Right lobe of liver (tissue), 6 donors: ENCODE results near the gene CPB2. TPM values are rescaled to one million over a fixed set of nuclear protein-coding genes. Genes with fewer than 3 reads are reported as not detected.
A peak's percentile ranks its signal among the peaks of the same experiment; 100 is the strongest.

ENCODE experiments used
- ATAC-seq, 4 donors: fragments of 200-7000 bp; cut with Tn5 transposase; one replicate each; pipeline ENCODE4 v1.9.1; 2020; ENCODE audit warnings: mild to moderate bottlenecking in 4 of 4, moderate library complexity in 4 of 4
- DNase-seq, 3 donors: peaks; one replicate each; pipeline ENCODE4 v3.0.0-alpha.2; 2020
- H3K27ac ChIP-seq, 3 donors: fragments of 200-600 bp; one replicate each; pipeline ENCODE4 v1.8.0; 2022
- H3K27me3 ChIP-seq, 2 donors: fragments of 200-600 bp; one replicate each; pipeline ENCODE4 v1.8.0; 2022
- H3K36me3 ChIP-seq, 4 donors: fragments of 200-600 bp; sonication (generic) in 1 of 4; one replicate each; pipeline versions ENCODE4 v1.5.1 to v1.8.0; 2017 to 2022; ENCODE audit warnings: control low read depth in 1 of 4
- H3K4me1 ChIP-seq, 4 donors: fragments of 200-600 bp; sonication (generic) in 1 of 4; one replicate each; pipeline versions ENCODE4 v1.5.1 to v1.8.0; 2017 to 2022; ENCODE audit warnings: control low read depth in 1 of 4
- H3K4me3 ChIP-seq, 3 donors: fragments of 200-600 bp; one replicate each; pipeline ENCODE4 v1.8.0; 2022
- H3K9me3 ChIP-seq, 4 donors: fragments of 200-600 bp; sonication (generic) in 1 of 4; one replicate each; pipeline versions ENCODE4 v1.5.1 to v1.8.0; 2017 to 2022; ENCODE audit warnings: control low read depth in 1 of 4
- CTCF ChIP-seq, 4 donors: fragments of 200-600 bp in 3 of 4; fragments of 450-650 bp in 1 of 4; IDR thresholded peaks; one replicate each; pipeline versions ENCODE4 v1.5.1 to v1.8.0; 2016 to 2022; ENCODE audit warnings: antibody characterized with exemption in 4 of 4, mild to moderate bottlenecking in 2 of 4
- POLR2A ChIP-seq: fragments of 450-650 bp; IDR thresholded peaks from one replicate; pipeline ENCODE4 v1.6.1; 2017; ENCODE audit warnings: antibody characterized with exemption, mild to moderate bottlenecking
- WGBS: methylation state at CpG from one replicate; pipeline ENCODE4 v1.1.6; 2018; ENCODE audit warnings: low coverage, low lambda C conversion rate; ENCODE audit not compliant: insufficient coverage; ENCODE audit errors: missing lambda C conversion rate; 5-methylcytosine and 5-hydroxymethylcytosine counted together
- intact Hi-C, 2 donors: fragments of 100-400 bp; cut with DNase I; formaldehyde crosslinking; loops; one replicate each; pipeline versions ENCODE4 v1.11.2 to v1.14.1; 2022
- total RNA-seq, 6 experiments: library from RNA; depleted of rRNA in 2 of 6; stranded (reverse); fragments of >200 nt in 2 of 6; fragmentation: NEBNext Ultra II Directional in 3 of 6; extraction: Animal tissue kit (Norgen Biotek cat#: 25700) in 3 of 6; gene quantifications; one replicate each; pipeline versions ENCODE4 v1.1.0 to v1.2.4, GENCODE V29; 2016 to 2023
- donor health status: DM: no; HTN: yes; CAD: no.
- donor health status: DM: no; HTN: no; CAD: no.
- donor health status: DM: no; HTN: no; CAD: no.
- donor health status: DM: no; HTN: yes; CAD: no.
- donor health status: DM: no; HTN: yes; CAD: no.

Gene CPB2
- total RNA-seq, 6 experiments from 2014 or later: 342 to 693 (median 554) TPM

- peak overlapping the region; percentile 35 to 85 (median 77) for H3K27ac ChIP-seq
- H3K4me3 ChIP-seq: no peak overlapping the region
- peaks cover 0 to 61% (median 37%) of the 10 kb centered on the region in 4 donors for H3K36me3 ChIP-seq
- peaks cover 0 to 57% (median 16%) of the 10 kb centered on the region in 4 donors for H3K4me1 ChIP-seq
- intact Hi-C loops: no loop called here
- no peak for DNase-seq
- H3K27me3 ChIP-seq: no peaks in the 10 kb centered on the region
- peak in 2 of 4 donors; percentile 13 to 24 for ATAC-seq
- H3K9me3 ChIP-seq: no peaks in the 10 kb centered on the region
- 71% methylated on average over 3 of the region's 3 CpGs for WGBS
- no peak for TF ChIP-seq POLR2A
- TF ChIP-seq CTCF (IDR thresholded peaks at IDR 0.05): no peak
Observed at GRCh38 chr13:46076827-46077226, 28.0 kb downstream of the CPB2 start.

GRCh38 chr13:46075811-46076210 is 29.0 kb downstream of the CPB2 start:
- peaks cover 0 to 61% (median 16%) of the 10 kb centered on the region in 4 donors for H3K4me1 ChIP-seq
- peak in 1 of 3 donors; percentile 70 for DNase-seq
- peaks cover 0 to 61% (median 36%) of the 10 kb centered on the region in 4 donors for H3K36me3 ChIP-seq
- intact Hi-C loops: no loop called here
- TF ChIP-seq CTCF (IDR thresholded peaks at IDR 0.05) (no peak), POLR2A (no peak)
- WGBS: 39% methylated on average over 1 of the region's 1 CpG
- no peaks in the 10 kb centered on the region for H3K9me3 ChIP-seq
- H3K4me3 ChIP-seq: no peak overlapping the region
- no peaks in the 10 kb centered on the region for H3K27me3 ChIP-seq
- peak overlapping the region; percentile 35 to 85 (median 77) for H3K27ac ChIP-seq
- ATAC-seq: peak; percentile 79 to 90 (median 86)

- Histone ChIP-seq H3K27me3 (no peaks in the 10 kb centered on the region), H3K4me3 (no peak overlapping the region), H3K36me3 (peaks cover 0 to 76% (median 35%) of the 10 kb centered on the region in 4 donors), H3K4me1 (peaks cover 0 to 48% (median 8%) of the 10 kb centered on the region in 4 donors), H3K27ac (peak overlapping the region in 1 of 3 donors; percentile 20), H3K9me3 (no peaks in the 10 kb centered on the region)
- intact Hi-C loops: no loop called here
- DNase-seq: no peak
- 63% methylated on average over 5 of the region's 5 CpGs for WGBS
- TF ChIP-seq CTCF (IDR thresholded peaks at IDR 0.05) (peak in 2 of 4 donors; percentile 9), POLR2A (no peak)
- ATAC-seq: peak in 3 of 4 donors; percentile 11 to 25 (median 19)
Observed at GRCh38 chr13:46071590-46072249, 33.1 kb downstream of the CPB2 start.

GRCh38 chr13:46063292-46063691 is 41.5 kb downstream of the CPB2 start:
- DNase-seq (no peak), ATAC-seq (no peak)
- Histone ChIP-seq H3K4me3 (no peak overlapping the region), H3K27me3 (no peaks in the 10 kb centered on the region), H3K4me1 (no peaks in the 10 kb centered on the region), H3K36me3 (peaks cover 0 to 41% (median 20%) of the 10 kb centered on the region in 4 donors), H3K27ac (no peak overlapping the region), H3K9me3 (no peaks in the 10 kb centered on the region)
- 95% methylated on average over 2 of the region's 2 CpGs for WGBS
- intact Hi-C loops: no loop called here
- TF ChIP-seq CTCF (IDR thresholded peaks at IDR 0.05) (no peak), POLR2A (no peak)
